HG03442 (cell line): ENCODE data around the gene SIGLEC10.
A peak's percentile ranks its signal among the peaks of the same experiment; 100 is the strongest.

Experiments used
- ATAC-seq: cut with Tn5 transposase; IDR thresholded peaks from one replicate; pipeline ENCODE4 v1.9.1; 2021; ENCODE audit warnings: mild to moderate bottlenecking, moderate library complexity; ENCODE audit not compliant: unreplicated experiment

The SIGLEC10 gene

GRCh38 chr19:51396175-51396574 is 21.3 kb downstream of the SIGLEC10 start:
- no peak for ATAC-seq

- ATAC-seq: peak; percentile 79
Measured at GRCh38 chr19:51394050-51394836, 23.2 kb downstream of the SIGLEC10 start.

GRCh38 chr19:51392701-51393100 is 24.7 kb downstream of the SIGLEC10 start:
- no peak for ATAC-seq

- ATAC-seq: no peak
Measured at GRCh38 chr19:51391073-51391611, 26.3 kb downstream of the SIGLEC10 start.

- ATAC-seq: no peak
Measured at GRCh38 chr19:51389143-51389542, 28.3 kb downstream of the SIGLEC10 start.

- ATAC-seq: no peak
Measured at GRCh38 chr19:51387924-51388389, 29.5 kb downstream of the SIGLEC10 start, which contains the start of gene LIM2. Gene LIM2 (minus strand): TSS chr19:51387974. CDS start chr19:51387443, 531 bp downstream.

- ATAC-seq: no peak
Measured at GRCh38 chr19:51386882-51387520, 30.4 kb downstream of the SIGLEC10 start.

- ATAC-seq: no peak
Measured at GRCh38 chr19:51382004-51382403, 35.4 kb downstream of the SIGLEC10 start.

- ATAC-seq: no peak
Measured at GRCh38 chr19:51380379-51380778, 37.1 kb downstream of the SIGLEC10 start.

- no peak for ATAC-seq
Measured at GRCh38 chr19:51377422-51377821, 40.0 kb downstream of the SIGLEC10 start.

GRCh38 chr19:51375504-51376221 is 41.8 kb downstream of the SIGLEC10 start:
- ATAC-seq: no peak

GRCh38 chr19:51372649-51373504 is 44.6 kb downstream of the SIGLEC10 start, which contains the start of gene NKG7:
Gene NKG7 (minus strand): TSS chr19:51372654. CDS start chr19:51372535, 119 bp downstream.
- ATAC-seq: peak; percentile 25

- ATAC-seq: no peak
Measured at GRCh38 chr19:51372021-51372648, 45.3 kb downstream of the SIGLEC10 start.

- no peak for ATAC-seq
Measured at GRCh38 chr19:51371186-51371690, 46.2 kb downstream of the SIGLEC10 start.

GRCh38 chr19:51370230-51370629 is 47.2 kb downstream of the SIGLEC10 start:
- ATAC-seq: no peak

- no peak for ATAC-seq
Measured at GRCh38 chr19:51368366-51369282, 48.8 kb downstream of the SIGLEC10 start, which contains the start of gene CLDND2. Gene CLDND2 (minus strand): TSS chr19:51369003. CDS start chr19:51368577, 426 bp downstream.

GRCh38 chr19:51367565-51368365 is 49.7 kb downstream of the SIGLEC10 start:
- peak; percentile 72 for ATAC-seq

- ATAC-seq: no peak
Measured at GRCh38 chr19:51367255-51367564, 50.2 kb downstream of the SIGLEC10 start.
